Upper lobe of right lung (tissue), 1 donor: ENCODE results near the gene KRT84. TPM values are rescaled to one million over a fixed set of nuclear protein-coding genes. Genes with fewer than 3 reads are reported as not detected.

ENCODE experiments used
- ATAC-seq: fragments of 200-7000 bp; cut with Tn5 transposase; one replicate; pipeline ENCODE4 v1.9.1; 2020; ENCODE audit warnings: mild to moderate bottlenecking, moderate library complexity
- DNase-seq: peaks from one replicate; pipeline ENCODE4 v3.0.0-alpha.2; 2020
- H3K27ac ChIP-seq: fragments of 200-600 bp; one replicate; pipeline ENCODE4 v1.8.0; 2022
- H3K27me3 ChIP-seq: fragments of 200-600 bp; one replicate; pipeline ENCODE4 v1.8.0; 2022; ENCODE audit warnings: mild to moderate bottlenecking
- H3K36me3 ChIP-seq: fragments of 200-600 bp; one replicate; pipeline ENCODE4 v1.8.0; 2022
- H3K4me1 ChIP-seq: fragments of 200-600 bp; one replicate; pipeline ENCODE4 v1.8.0; 2022
- H3K4me3 ChIP-seq: fragments of 200-600 bp; one replicate; pipeline ENCODE4 v1.8.0; 2022; ENCODE audit warnings: mild to moderate bottlenecking
- H3K9me3 ChIP-seq: fragments of 200-600 bp; one replicate; pipeline ENCODE4 v1.8.0; 2022
- CTCF ChIP-seq: fragments of 200-600 bp; IDR thresholded peaks from one replicate; pipeline ENCODE4 v1.8.0; 2022; ENCODE audit warnings: antibody characterized with exemption
- intact Hi-C: fragments of 100-400 bp; cut with DNase I; formaldehyde crosslinking; loops from one replicate; pipeline ENCODE4 v1.11.0; 2022
- total RNA-seq: library from RNA; stranded (reverse); fragmentation: NEBNext Ultra II Directional; extraction: Animal tissue kit (Norgen Biotek cat#: 25700); gene quantifications from one replicate; pipeline ENCODE4 v1.2.1, GENCODE V29; 2021
- donor health status: DM: no; HTN: yes; CAD: no; lungs with severe emphysema.

The KRT84 gene
- total RNA-seq, 1 donor from 2014 or later: not detected

GRCh38 chr12:52402377-52402776, 16.9 kb upstream of the KRT84 start:
- intact Hi-C loops: no loop called here
- Histone ChIP-seq H3K27ac (no peak overlapping the region), H3K4me1 (no peaks in the 10 kb centered on the region), H3K36me3 (no peaks in the 10 kb centered on the region), H3K9me3 (no peaks in the 10 kb centered on the region), H3K27me3 (peaks cover 11% of the 10 kb centered on the region), H3K4me3 (no peak overlapping the region)
- no peak for ATAC-seq
- no peak for TF ChIP-seq CTCF
- no peak for DNase-seq

- ATAC-seq (no peak), DNase-seq (no peak)
- H3K27ac ChIP-seq: no peak overlapping the region
- H3K4me1 ChIP-seq: no peaks in the 10 kb centered on the region
- no peak overlapping the region for H3K4me3 ChIP-seq
- no peaks in the 10 kb centered on the region for H3K9me3 ChIP-seq
- H3K27me3 ChIP-seq: peaks cover 11% of the 10 kb centered on the region
- intact Hi-C loops: no loop called here
- no peak for TF ChIP-seq CTCF
- H3K36me3 ChIP-seq: no peaks in the 10 kb centered on the region
These were observed 16.5 kb upstream of the KRT84 start for GRCh38 chr12:52401926-52402325.

GRCh38 chr12:52401526-52401925, 16.1 kb upstream of the KRT84 start:
- Histone ChIP-seq H3K27ac (no peak overlapping the region), H3K4me3 (no peak overlapping the region), H3K36me3 (no peaks in the 10 kb centered on the region), H3K4me1 (no peaks in the 10 kb centered on the region), H3K27me3 (peaks cover 11% of the 10 kb centered on the region), H3K9me3 (no peaks in the 10 kb centered on the region)
- ATAC-seq (no peak), DNase-seq (no peak)
- intact Hi-C loops: no loop called here
- TF ChIP-seq CTCF: no peak

GRCh38 chr12:52400906-52401305, 15.5 kb upstream of the KRT84 start:
- no peak overlapping the region for H3K27ac ChIP-seq
- intact Hi-C loops: no loop called here
- H3K9me3 ChIP-seq: no peaks in the 10 kb centered on the region
- no peaks in the 10 kb centered on the region for H3K36me3 ChIP-seq
- DNase-seq: no peak
- H3K27me3 ChIP-seq: peaks cover 11% of the 10 kb centered on the region
- no peaks in the 10 kb centered on the region for H3K4me1 ChIP-seq
- no peak for ATAC-seq
- no peak for TF ChIP-seq CTCF
- H3K4me3 ChIP-seq: no peak overlapping the region

- no peak for TF ChIP-seq CTCF
- H3K9me3 ChIP-seq: no peaks in the 10 kb centered on the region
- no peaks in the 10 kb centered on the region for H3K36me3 ChIP-seq
- H3K4me1 ChIP-seq: no peaks in the 10 kb centered on the region
- intact Hi-C loops: no loop called here
- DNase-seq (peak; percentile 45), ATAC-seq (no peak)
- peaks cover 15% of the 10 kb centered on the region for H3K27me3 ChIP-seq
- no peak overlapping the region for H3K4me3 ChIP-seq
- no peak overlapping the region for H3K27ac ChIP-seq
These were observed 14.3 kb upstream of the KRT84 start for GRCh38 chr12:52399756-52400155.

- Histone ChIP-seq H3K4me1 (no peaks in the 10 kb centered on the region), H3K9me3 (no peaks in the 10 kb centered on the region), H3K27me3 (peaks cover 21% of the 10 kb centered on the region), H3K27ac (no peak overlapping the region), H3K4me3 (no peak overlapping the region), H3K36me3 (no peaks in the 10 kb centered on the region)
- intact Hi-C loops: no loop called here
- ATAC-seq (no peak), DNase-seq (no peak)
- no peak for TF ChIP-seq CTCF
These were observed 12.7 kb upstream of the KRT84 start for GRCh38 chr12:52398176-52398575.
